GM06990 (cell line): ENCODE data around the gene DGKI.

Experiments used
- DNase-seq: peaks from one replicate; pipeline ENCODE4 v3.0.0-alpha.2; 2011; ENCODE audit not compliant: insufficient read length; ENCODE audit errors: extremely low read depth
- H3K27me3 ChIP-seq: replicated peaks from 2 replicates; pipeline ENCODE4 v1.6.0; 2011; ENCODE audit warnings: low read length; ENCODE audit not compliant: control insufficient read depth, insufficient read depth
- H3K36me3 ChIP-seq: 2 replicates; pipeline ENCODE4 v1.5.1; 2011; ENCODE audit warnings: low read length; ENCODE audit not compliant: control insufficient read depth, insufficient read depth
- H3K4me3 ChIP-seq: replicated peaks from 2 replicates; pipeline ENCODE4 v1.5.1; 2011; ENCODE audit warnings: low read depth, mild to moderate bottlenecking, control low read depth, low read length
- CTCF ChIP-seq: IDR thresholded peaks from 2 replicates; pipeline ENCODE4 v1.5.1; 2011; ENCODE audit warnings: low read length, control low read depth, mild to moderate bottlenecking, inconsistent platforms; ENCODE audit not compliant: insufficient read depth, poor library complexity, severe bottlenecking

The DGKI gene

DNA sequence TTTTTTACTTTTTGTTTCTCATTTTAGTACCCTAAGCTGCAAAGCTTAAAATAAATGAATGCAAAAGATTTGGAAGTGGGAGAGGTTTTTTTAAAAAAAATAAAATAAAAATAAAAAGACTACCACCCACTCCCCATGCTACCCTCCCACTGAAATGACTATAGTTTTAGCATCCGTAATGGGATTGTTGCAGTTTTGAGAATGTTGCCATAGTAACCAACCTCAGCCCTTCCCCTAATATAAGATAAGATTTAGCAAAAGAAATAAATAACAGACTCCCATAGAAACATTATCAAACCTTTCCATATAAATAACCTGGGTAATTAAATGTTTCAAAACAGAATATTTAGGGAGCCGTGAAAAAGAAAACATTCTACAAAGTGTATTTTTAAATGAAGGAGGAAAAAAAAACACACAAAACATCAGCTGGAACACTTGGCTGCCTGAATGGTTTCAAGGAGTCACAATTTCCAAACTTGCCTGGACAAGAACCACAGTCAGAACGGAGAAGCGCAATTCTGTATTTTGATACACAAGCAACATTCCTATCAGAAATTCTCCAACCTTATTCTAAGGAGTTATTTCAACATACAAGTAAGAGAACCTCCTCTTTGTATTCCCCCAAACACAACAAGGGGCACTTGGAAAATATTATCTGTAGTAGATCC, 57.4 kb downstream of the DGKI start:
- DNase-seq, result no peak
- TF ChIP-seq CTCF, result no peak
- H3K27me3 ChIP-seq, result no peaks in the 10 kb centered on the region
- H3K36me3 ChIP-seq, result no peaks in the 10 kb centered on the region
- no peak overlapping the region for H3K4me3 ChIP-seq

GRCh38 chr7:137787301-137787976, 59.3 kb downstream of the DGKI start:
- DNase-seq, result no peak
- Histone ChIP-seq H3K36me3 (no peaks in the 10 kb centered on the region), H3K27me3 (no peaks in the 10 kb centered on the region), H3K4me3 (no peak overlapping the region)
- no peak for TF ChIP-seq CTCF

DNA sequence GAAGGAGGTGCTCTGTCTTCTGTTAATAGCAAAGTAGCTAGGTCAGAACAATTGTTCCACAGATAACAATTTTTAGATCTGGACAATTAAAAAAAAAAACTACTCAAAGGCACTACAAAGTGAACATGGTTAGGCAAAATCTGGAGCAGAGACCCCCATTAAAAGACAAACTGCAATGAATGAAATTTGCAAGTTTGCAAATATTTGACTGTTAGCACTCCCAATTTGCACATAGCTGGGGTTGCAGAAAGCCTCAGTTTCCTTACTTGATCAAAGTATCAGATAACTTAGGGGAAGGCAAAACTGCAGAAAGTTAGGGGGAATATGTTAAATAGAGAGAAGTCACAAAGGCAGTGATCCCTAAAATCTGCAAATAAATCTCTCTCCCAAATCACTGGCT, 68.3 kb downstream of the DGKI start:
- TF ChIP-seq CTCF, result no peak
- no peak overlapping the region for H3K4me3 ChIP-seq
- no peak for DNase-seq
- H3K27me3 ChIP-seq, result no peaks in the 10 kb centered on the region
- H3K36me3 ChIP-seq, result no peaks in the 10 kb centered on the region

GRCh38 chr7:137774793-137775201, 72.0 kb downstream of the DGKI start:
- TF ChIP-seq CTCF, result no peak
- no peaks in the 10 kb centered on the region for H3K27me3 ChIP-seq
- DNase-seq, result no peak
- H3K4me3 ChIP-seq, result peak overlapping the region; percentile 48
- no peaks in the 10 kb centered on the region for H3K36me3 ChIP-seq

DNA sequence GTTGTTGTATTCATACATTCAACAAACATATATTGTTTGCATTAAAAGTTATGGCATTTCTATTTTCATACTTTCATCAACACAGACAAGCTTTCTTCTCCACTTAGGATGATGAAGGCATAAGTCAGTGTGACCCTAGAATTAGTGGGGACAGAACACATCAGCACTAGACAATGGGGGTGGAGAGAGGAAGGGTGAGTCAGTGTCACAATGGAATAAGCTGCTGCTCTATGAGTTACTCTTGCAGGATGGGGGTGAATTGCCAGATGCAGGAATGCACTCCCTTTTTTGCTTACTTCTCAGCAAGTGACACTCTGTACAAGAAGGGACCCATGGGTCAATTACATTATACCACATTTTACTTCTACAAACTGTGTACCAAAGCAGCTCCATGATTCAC, 74.0 kb downstream of the DGKI start:
- DNase-seq, result no peak
- Histone ChIP-seq H3K27me3 (no peaks in the 10 kb centered on the region), H3K4me3 (no peak overlapping the region), H3K36me3 (no peaks in the 10 kb centered on the region)
- no peak for TF ChIP-seq CTCF
